Stimulated activated naive CD4-positive, alpha-beta T cell (primary cell): ENCODE measurements around the gene PHF20.
"Not testable (repeated sequence)": the region's sequence is repeated elsewhere in the genome, so short reads cannot be mapped to it uniquely, and the experiment has no call there.

Source experiments
- DNase-seq, 6 experiments: peaks; one replicate each; lab custom pipeline; 2025; lab: John Stamatoyannopoulos, UW

PHF20 gene

GRCh38 chr20:35776513-35777101 lies 4.8 kb downstream of the PHF20 start:
- peak in 1 of 6 experiments; percentile 26 for DNase-seq

- DNase-seq, result not testable (repeated sequence)
Measured at GRCh38 chr20:35783811-35784210, 12.0 kb downstream of the PHF20 start.

GRCh38 chr20:35785541-35785940 lies 13.7 kb downstream of the PHF20 start:
- DNase-seq, result not testable (repeated sequence)

GRCh38 chr20:35788796-35789195 lies 17.0 kb downstream of the PHF20 start:
- no peak for DNase-seq

DNA sequence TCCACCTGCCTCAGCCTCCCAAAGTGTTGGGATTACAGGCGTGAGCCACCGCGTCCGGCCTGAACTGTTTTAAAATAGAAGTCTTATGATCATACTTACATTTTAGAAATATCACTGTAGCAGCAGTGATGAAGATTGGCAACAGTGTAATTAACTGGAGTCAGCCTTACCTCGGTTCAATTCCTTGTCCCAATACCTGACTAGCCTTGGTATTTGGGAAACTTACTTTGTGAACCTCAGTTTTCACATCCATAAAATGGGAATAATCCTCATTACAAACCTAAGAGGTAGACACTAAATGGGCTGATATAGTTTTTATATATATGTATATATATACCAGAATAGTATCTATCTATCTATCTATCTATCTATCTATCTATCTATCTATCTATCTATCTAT lies 19.3 kb downstream of the PHF20 start:
- no peak for DNase-seq

GRCh38 chr20:35791821-35792220 lies 20.0 kb downstream of the PHF20 start:
- no peak for DNase-seq

- DNase-seq, result no peak
Measured at GRCh38 chr20:35792740-35793139, 20.9 kb downstream of the PHF20 start.

DNA sequence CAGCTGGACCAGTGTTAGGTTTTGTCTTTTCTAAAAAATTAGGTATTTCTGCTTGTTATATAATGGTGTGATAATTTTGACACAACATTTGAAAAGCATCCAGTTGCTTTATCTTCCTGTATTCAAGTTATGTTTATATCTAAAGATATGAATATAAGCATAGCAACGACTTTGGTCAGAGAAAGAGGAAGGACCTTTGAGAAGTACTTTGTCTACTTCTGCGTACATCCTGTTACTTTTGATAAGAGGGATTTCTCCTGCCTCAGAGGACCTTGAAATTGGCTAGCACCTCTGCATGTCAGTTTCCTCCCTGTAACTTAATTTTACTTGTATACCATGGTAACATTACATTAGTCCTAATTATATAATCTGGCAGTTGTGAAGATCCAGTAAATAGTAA lies 24.8 kb downstream of the PHF20 start:
- peak in 3 of 6 experiments; percentile 43 to 63 (median 57) for DNase-seq

- no peak for DNase-seq
Measured at GRCh38 chr20:35801865-35802264, 30.1 kb downstream of the PHF20 start.

GRCh38 chr20:35806075-35806474 lies 34.3 kb downstream of the PHF20 start:
- DNase-seq, result no peak

- DNase-seq, result no peak
Measured at GRCh38 chr20:35807877-35808276, 36.1 kb downstream of the PHF20 start.

DNA sequence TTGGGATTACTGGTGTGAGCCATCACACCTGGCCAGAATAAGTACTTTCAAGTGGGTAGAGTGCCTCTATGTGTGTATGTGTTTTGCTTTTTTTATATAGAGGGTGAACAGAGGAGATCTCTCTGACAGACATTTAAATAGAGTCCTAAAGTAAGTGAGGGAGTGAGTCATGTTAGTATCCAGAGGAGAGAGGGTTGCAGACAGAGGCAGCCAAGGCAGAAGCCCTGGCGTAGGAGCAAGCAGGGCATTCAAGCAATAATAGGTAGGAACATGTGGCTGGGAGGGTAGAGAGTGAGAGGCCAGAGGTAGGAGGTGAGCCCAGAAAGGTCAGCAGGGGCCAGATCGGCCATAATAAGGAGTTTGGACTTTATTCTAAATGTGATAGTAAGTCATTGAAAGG lies 48.9 kb downstream of the PHF20 start:
- DNase-seq, result no peak

DNA sequence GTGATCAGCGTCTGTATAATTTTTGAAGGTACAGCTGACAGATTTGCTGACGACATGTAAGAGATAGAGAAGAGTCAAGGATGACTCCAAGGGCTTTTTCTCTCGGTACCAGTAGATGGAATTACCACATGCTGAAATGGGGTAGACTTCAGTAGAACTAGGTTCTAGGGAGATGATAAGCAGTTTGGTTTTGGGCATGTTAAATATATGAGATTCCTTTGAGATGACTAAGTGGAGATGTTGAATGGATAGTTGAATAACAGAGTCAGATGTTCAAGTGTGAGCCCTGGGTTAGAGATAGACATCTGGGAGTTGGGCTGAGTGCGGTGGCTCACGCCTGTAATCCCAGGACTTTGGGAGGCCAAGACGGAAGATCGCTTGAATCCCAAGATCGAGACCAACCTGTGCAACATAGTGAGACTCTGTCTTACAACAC lies 50.0 kb downstream of the PHF20 start:
- DNase-seq, result no peak

GRCh38 chr20:35823147-35823546 lies 51.3 kb downstream of the PHF20 start:
- no peak for DNase-seq

GRCh38 chr20:35823937-35824336 lies 52.1 kb downstream of the PHF20 start:
- no peak for DNase-seq

DNA sequence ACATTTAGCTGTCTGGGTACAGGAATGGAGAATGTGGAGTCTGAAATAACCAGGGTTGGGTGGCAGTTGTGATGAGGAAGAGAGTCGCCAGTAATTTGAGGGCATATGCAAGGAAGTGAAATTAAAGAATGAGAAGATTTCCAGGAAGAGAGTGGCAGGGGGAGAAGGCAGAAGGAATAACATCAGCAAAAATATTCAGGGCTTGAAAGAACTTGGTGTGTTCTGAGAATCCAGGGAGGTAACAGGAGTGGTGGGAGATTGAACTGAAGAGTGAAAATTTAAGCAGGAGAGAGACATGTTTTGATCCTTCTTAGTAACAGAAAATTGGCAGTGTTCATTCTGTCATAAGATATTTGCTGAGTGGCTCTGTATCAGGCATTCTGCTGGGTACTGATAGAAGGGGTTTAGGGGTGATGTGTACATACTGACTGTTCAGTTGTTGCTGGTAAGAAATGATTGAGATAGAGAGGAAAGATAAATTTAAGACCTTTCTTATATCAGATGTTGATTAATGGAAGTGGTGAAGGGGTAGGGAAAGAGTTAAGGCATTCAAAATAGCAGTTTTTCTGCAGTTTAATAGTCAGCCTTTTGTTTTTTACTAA lies 54.7 kb downstream of the PHF20 start:
- no peak for DNase-seq

GRCh38 chr20:35828434-35828833 lies 56.6 kb downstream of the PHF20 start:
- no peak for DNase-seq

GRCh38 chr20:35828916-35829315 lies 57.1 kb downstream of the PHF20 start:
- no peak for DNase-seq

DNA sequence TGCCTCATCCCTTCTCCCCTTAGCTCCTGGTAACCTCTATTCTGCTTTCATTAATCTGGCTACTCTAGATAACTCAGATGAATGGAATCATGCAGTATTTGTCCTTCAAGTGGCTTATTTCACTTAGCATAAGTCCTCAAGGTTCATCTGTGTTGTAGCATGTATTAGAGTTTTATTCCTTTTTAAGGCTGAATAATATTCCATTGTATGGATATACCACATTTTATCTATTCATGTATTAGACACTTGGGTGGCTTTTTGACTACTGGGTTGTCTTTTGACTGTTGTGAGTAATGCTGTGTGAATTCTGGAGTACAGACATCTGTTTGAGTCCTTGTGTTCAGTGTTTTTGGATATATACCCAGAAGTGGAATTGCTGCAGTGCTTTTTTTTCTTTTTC lies 58.4 kb downstream of the PHF20 start:
- no peak for DNase-seq

DNA sequence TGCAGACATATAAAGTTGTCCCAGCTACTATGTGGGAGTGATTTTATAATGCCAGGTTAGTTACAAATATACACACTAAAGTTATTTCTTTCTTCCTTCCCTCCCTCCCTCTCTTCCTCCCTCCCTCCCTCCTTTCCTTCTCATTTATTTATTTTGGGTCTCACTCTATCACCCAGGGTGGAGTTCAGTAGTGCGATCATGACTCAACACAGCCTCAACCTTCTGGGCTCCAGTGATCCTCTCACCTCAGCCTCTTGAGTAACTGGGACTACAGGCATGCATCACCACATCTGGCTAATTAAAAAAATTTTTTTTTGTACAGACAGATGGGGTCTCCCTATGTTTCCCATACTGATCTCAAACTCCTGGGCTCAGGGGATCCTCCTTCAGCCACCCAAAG lies 59.2 kb downstream of the PHF20 start:
- no peak for DNase-seq

GRCh38 chr20:35831971-35832370 lies 60.2 kb downstream of the PHF20 start:
- DNase-seq, result no peak

DNA sequence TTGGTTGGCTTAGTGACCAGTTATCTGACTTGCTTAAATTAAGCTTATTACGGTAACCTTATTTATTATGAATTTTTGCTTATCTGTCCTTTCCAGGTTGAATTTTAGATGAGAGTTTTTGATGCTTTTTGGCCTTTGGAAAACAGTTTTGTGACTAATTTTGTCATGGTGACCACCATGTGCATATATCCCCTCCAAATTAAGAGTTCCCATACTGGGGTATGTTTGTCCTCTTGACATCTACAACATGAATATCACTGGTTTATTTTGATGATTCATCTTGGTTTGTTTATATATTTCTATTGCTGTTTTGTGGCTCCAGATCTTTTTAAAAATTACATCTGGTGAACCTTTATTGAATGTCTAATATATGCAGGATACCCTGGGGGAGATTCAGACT lies 61.4 kb downstream of the PHF20 start:
- DNase-seq, result no peak

DNA sequence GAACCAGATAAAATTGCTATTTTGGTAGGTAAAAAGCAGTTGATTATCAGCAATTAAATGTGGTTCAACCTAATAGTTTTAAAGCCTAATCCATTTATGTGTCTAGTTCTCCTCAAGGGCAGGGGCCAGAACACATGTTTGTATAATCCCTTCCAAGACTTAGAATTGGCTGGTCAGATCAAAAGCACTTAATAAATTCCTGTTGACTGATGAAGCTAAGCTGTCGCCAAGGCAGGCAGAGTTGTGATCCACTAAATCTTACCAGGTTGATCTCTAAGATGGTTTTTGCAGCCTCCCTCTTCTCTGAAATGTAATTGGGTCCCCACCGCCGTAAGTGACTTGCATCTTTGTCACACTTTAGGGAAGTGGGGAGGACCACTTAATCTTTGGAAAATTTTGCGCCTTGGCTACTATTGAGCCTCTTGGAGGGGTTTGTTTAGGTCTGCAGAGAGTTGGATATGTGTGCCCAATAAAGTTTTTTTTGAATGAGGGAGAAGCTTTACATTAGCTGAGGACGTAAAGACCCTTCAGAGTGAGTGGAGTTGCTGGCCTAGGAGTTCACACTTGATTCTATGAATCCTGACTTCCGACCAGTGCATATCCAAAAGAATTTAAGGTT lies 65.9 kb downstream of the PHF20 start:
- no peak for DNase-seq

- DNase-seq, result no peak
Measured at GRCh38 chr20:35838205-35838604, 66.4 kb downstream of the PHF20 start.
